Activated T-cell treated with anti-CD3 and anti-CD28 coated beads for 24 hours (primary cell): ENCODE data around the gene ERP29.
"Not testable (repeated sequence)": the region's sequence is repeated elsewhere in the genome, so short reads cannot be mapped to it uniquely, and the experiment has no call there.

Experiments
- DNase-seq: peaks from one replicate; pipeline ENCODE4 v3.0.0-alpha.2; 2020; ENCODE audit warnings: low read depth

ERP29 gene

GRCh38 chr12:112004041-112004440 is 9.2 kb upstream of the ERP29 start:
- DNase-seq = no peak

- DNase-seq = no peak
These were observed 7.5 kb upstream of the ERP29 start for GRCh38 chr12:112005419-112006395.

- no peak for DNase-seq
These were observed 5.3 kb upstream of the ERP29 start for GRCh38 chr12:112007945-112008344.

GRCh38 chr12:112008918-112009317 is 4.3 kb upstream of the ERP29 start:
- DNase-seq = no peak

GRCh38 chr12:112009596-112009995 is 3.6 kb upstream of the ERP29 start:
- DNase-seq = not testable (repeated sequence)

GRCh38 chr12:112010415-112011344 is 2.5 kb upstream of the ERP29 start:
- DNase-seq = no peak

- DNase-seq = no peak
These were observed 1.5 kb upstream of the ERP29 start for GRCh38 chr12:112011685-112012084.

GRCh38 chr12:112013601-112014402 is 576 bp downstream of the ERP29 start:
- DNase-seq = peak; percentile 54

- DNase-seq = no peak
These were observed 2.7 kb downstream of the ERP29 start for GRCh38 chr12:112015938-112016337.

GRCh38 chr12:112017041-112017440 is 3.8 kb downstream of the ERP29 start:
- DNase-seq = no peak

GRCh38 chr12:112018571-112019237 is 5.5 kb downstream of the ERP29 start:
- DNase-seq = no peak

- DNase-seq = no peak
These were observed 7.8 kb downstream of the ERP29 start for GRCh38 chr12:112020947-112021457.

GRCh38 chr12:112022241-112023016 is 9.2 kb downstream of the ERP29 start:
- DNase-seq = no peak

- DNase-seq = no peak
These were observed 10.7 kb downstream of the ERP29 start for GRCh38 chr12:112023759-112024396.

GRCh38 chr12:112025808-112026375 is 12.7 kb downstream of the ERP29 start:
- no peak for DNase-seq

- no peak for DNase-seq
These were observed 16.1 kb downstream of the ERP29 start for GRCh38 chr12:112029301-112029700.

- DNase-seq = no peak
These were observed 18.2 kb downstream of the ERP29 start for GRCh38 chr12:112031472-112031871.

GRCh38 chr12:112032292-112032691 is 19.1 kb downstream of the ERP29 start:
- no peak for DNase-seq

GRCh38 chr12:112035219-112035785 is 22.1 kb downstream of the ERP29 start:
- DNase-seq = no peak
